Loucy (cell line): ENCODE data around the gene TCN2.

Experiments used
- H2AFZ ChIP-seq: fragments of 200-600 bp; sonication (generic); 2 replicates; pipeline ENCODE4 v1.6.0; 2016; ENCODE audit warnings: antibody characterized with exemption, mild to moderate bottlenecking, low read length, moderate library complexity
- H3F3A ChIP-seq: fragments of 200-600 bp; 2 replicates; pipeline ENCODE4 v1.6.0; 2016; ENCODE audit warnings: antibody characterized with exemption, low read depth, mild to moderate bottlenecking
- H3K27me3 ChIP-seq: fragments of 200-600 bp; sonication (generic); 2 replicates; pipeline ENCODE4 v1.6.1; 2014; ENCODE audit warnings: low read length, mild to moderate bottlenecking; ENCODE audit not compliant: insufficient read depth, poor library complexity, severe bottlenecking
- H3K36me3 ChIP-seq: fragments of 200-600 bp; sonication (generic); 2 replicates; pipeline ENCODE4 v1.6.1; 2016; ENCODE audit warnings: low read length; ENCODE audit not compliant: insufficient read depth
- H3K4me1 ChIP-seq: fragments of 200-600 bp; sonication (generic); 2 replicates; pipeline ENCODE4 v1.5.1; 2014; ENCODE audit warnings: low read length, mild to moderate bottlenecking; ENCODE audit not compliant: insufficient read depth, poor library complexity, severe bottlenecking
- H3K4me2 ChIP-seq: fragments of 200-600 bp; sonication (generic); 2 replicates; pipeline ENCODE4 v1.6.0; 2014; ENCODE audit warnings: antibody characterized with exemption, low read length, low read depth, mild to moderate bottlenecking; ENCODE audit not compliant: poor library complexity, severe bottlenecking
- H3K4me3 ChIP-seq: fragments of 200-600 bp; sonication (generic); 2 replicates; pipeline ENCODE4 v1.5.1; 2014; ENCODE audit warnings: low read length, mild to moderate bottlenecking, mixed read lengths; ENCODE audit not compliant: poor library complexity, severe bottlenecking
- H3K79me2 ChIP-seq: fragments of 200-600 bp; sonication (generic); 2 replicates; pipeline ENCODE4 v1.6.1; 2014; ENCODE audit warnings: low read length; ENCODE audit not compliant: insufficient read depth
- H3K9ac ChIP-seq: fragments of 200-600 bp; sonication (generic); 2 replicates; pipeline ENCODE4 v1.6.0; 2014; ENCODE audit warnings: mild to moderate bottlenecking, low read depth, low read length, moderate library complexity; ENCODE audit not compliant: poor library complexity, severe bottlenecking
- H3K9me2 ChIP-seq: fragments of 200-600 bp; sonication (generic); replicated peaks from 2 replicates; pipeline ENCODE4 v1.6.1; 2016; ENCODE audit warnings: low read depth, low read length, mixed read lengths
- H3K9me3 ChIP-seq: fragments of 200-600 bp; sonication (generic); 2 replicates; pipeline ENCODE4 v1.6.1; 2014; ENCODE audit warnings: mild to moderate bottlenecking, antibody characterized with exemption, low read length, low read depth; ENCODE audit not compliant: insufficient read depth
- H4K20me1 ChIP-seq: fragments of 200-600 bp; sonication (generic); 2 replicates; pipeline ENCODE4 v1.6.0; 2014; ENCODE audit warnings: antibody characterized with exemption, low read length, mild to moderate bottlenecking; ENCODE audit not compliant: insufficient read depth, poor library complexity, severe bottlenecking
- CTCF ChIP-seq: fragments of 200-600 bp; sonication (generic); conservative IDR thresholded peaks from 2 replicates; pipeline ENCODE4 v1.5.1; 2014; ENCODE audit warnings: mild to moderate bottlenecking, antibody characterized with exemption, low read length
- EZH2phosphoT487 ChIP-seq: fragments of 200-600 bp; IDR thresholded peaks from 2 replicates; pipeline ENCODE4 v1.6.1; 2018; ENCODE audit warnings: antibody characterized with exemption, mild to moderate bottlenecking, moderate library complexity, borderline replicate concordance

TCN2 gene

GRCh38 chr22:30640361-30640760 lies 33.4 kb downstream of the TCN2 start:
- Histone ChIP-seq H3K9me2 (no peaks in the 10 kb centered on the region), H4K20me1 (no peaks in the 10 kb centered on the region), H3K9ac (no peak overlapping the region), H3K4me3 (no peak overlapping the region), H3K36me3 (no peaks in the 10 kb centered on the region), H2AFZ (no peak overlapping the region), H3K79me2 (no peaks in the 10 kb centered on the region), H3K9me3 (no peaks in the 10 kb centered on the region), H3K4me2 (no peak overlapping the region), H3F3A (no peaks in the 10 kb centered on the region), H3K27me3 (no peaks in the 10 kb centered on the region), H3K4me1 (peaks cover 7% of the 10 kb centered on the region)
- TF ChIP-seq CTCF (no peak), EZH2phosphoT487 (no peak)

GRCh38 chr22:30640839-30641430 lies 34.0 kb downstream of the TCN2 start:
- H4K20me1 ChIP-seq: no peaks in the 10 kb centered on the region
- no peaks in the 10 kb centered on the region for H3K27me3 ChIP-seq
- H3K4me1 ChIP-seq: peaks cover 4% of the 10 kb centered on the region
- H3K36me3 ChIP-seq: no peaks in the 10 kb centered on the region
- H3K79me2 ChIP-seq: no peaks in the 10 kb centered on the region
- no peak overlapping the region for H3K4me2 ChIP-seq
- H3K4me3 ChIP-seq: no peak overlapping the region
- no peaks in the 10 kb centered on the region for H3K9me2 ChIP-seq
- H3K9ac ChIP-seq: no peak overlapping the region
- no peak for TF ChIP-seq CTCF
- TF ChIP-seq EZH2phosphoT487: no peak
- H3F3A ChIP-seq: no peaks in the 10 kb centered on the region
- no peak overlapping the region for H2AFZ ChIP-seq
- no peaks in the 10 kb centered on the region for H3K9me3 ChIP-seq

GRCh38 chr22:30643055-30643875 lies 36.3 kb downstream of the TCN2 start:
- Histone ChIP-seq H3K36me3 (no peaks in the 10 kb centered on the region), H3K9me2 (no peaks in the 10 kb centered on the region), H3K9me3 (no peaks in the 10 kb centered on the region), H2AFZ (no peak overlapping the region), H3K9ac (no peak overlapping the region), H3K27me3 (no peaks in the 10 kb centered on the region), H4K20me1 (no peaks in the 10 kb centered on the region), H3F3A (no peaks in the 10 kb centered on the region), H3K4me1 (no peaks in the 10 kb centered on the region), H3K79me2 (no peaks in the 10 kb centered on the region), H3K4me3 (no peak overlapping the region), H3K4me2 (no peak overlapping the region)
- TF ChIP-seq EZH2phosphoT487 (no peak), CTCF (no peak)
